Memory B cell (primary cell): Measurements from ENCODE around the gene FBP1.
A peak's percentile ranks its signal among the peaks of the same experiment; 100 is the strongest.
"Not testable (repeated sequence)": the region's sequence is repeated elsewhere in the genome, so short reads cannot be mapped to it uniquely, and the experiment has no call there.

ENCODE experiments used
- ATAC-seq: fragments of 150-1000 bp; cut with Tn5 transposase; 2 replicates; pipeline ENCODE4 v1.10.0; 2021; ENCODE audit warnings: low read depth, mild to moderate bottlenecking, moderate library complexity
- DNase-seq, 2 donors: peaks; one replicate each; pipeline ENCODE4 v3.0.0; 2022; ENCODE audit warnings: low spot score in 2 of 2
- H3K27ac Mint-ChIP-seq: one replicate; pipeline ENCODE4 v1.8.0; 2022; ENCODE audit warnings: mild to moderate bottlenecking, moderate library complexity, mixed read lengths
- H3K27me3 Mint-ChIP-seq: one replicate; pipeline ENCODE4 v1.8.0; 2022; ENCODE audit warnings: mixed read lengths
- H3K36me3 Mint-ChIP-seq: one replicate; pipeline ENCODE4 v1.8.0; 2022; ENCODE audit warnings: mild to moderate bottlenecking, mixed read lengths
- H3K4me1 Mint-ChIP-seq: one replicate; pipeline ENCODE4 v1.8.0; 2022; ENCODE audit warnings: mixed read lengths
- H3K4me3 Mint-ChIP-seq: one replicate; pipeline ENCODE4 v1.8.0; 2022; ENCODE audit warnings: mild to moderate bottlenecking, moderate library complexity, mixed read lengths
- H3K9me3 Mint-ChIP-seq: one replicate; pipeline ENCODE4 v1.8.0; 2022; ENCODE audit warnings: mixed read lengths

Gene FBP1

DNA sequence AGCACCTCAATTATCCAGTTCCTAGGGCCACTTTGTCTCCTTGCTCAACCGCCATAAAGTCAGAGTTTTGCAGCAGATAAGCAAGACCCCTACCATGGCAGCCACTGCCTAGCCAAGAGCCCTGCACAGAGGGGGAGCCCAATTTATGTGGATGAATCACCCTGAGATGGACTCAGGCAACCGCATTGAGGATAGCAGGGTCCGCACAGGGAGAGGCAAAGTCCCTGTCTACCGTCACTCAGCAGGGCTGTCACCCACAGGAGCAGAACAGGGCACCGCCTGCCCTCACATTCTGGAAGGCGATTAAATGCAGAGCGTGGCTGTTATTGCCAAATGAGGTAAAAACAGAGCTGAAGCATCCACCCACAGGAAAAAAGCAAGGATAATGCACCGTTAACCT is 47.4 kb downstream of the FBP1 start:
- no peaks in the 10 kb centered on the region for H3K4me1 Mint-ChIP-seq
- DNase-seq (no peak), ATAC-seq (no peak)
- H3K27ac Mint-ChIP-seq: no peak overlapping the region
- H3K27me3 Mint-ChIP-seq: peaks cover 11% of the 10 kb centered on the region
- no peaks in the 10 kb centered on the region for H3K36me3 Mint-ChIP-seq
- no peak overlapping the region for H3K4me3 Mint-ChIP-seq
- no peaks in the 10 kb centered on the region for H3K9me3 Mint-ChIP-seq

- not testable (repeated sequence) for H3K27me3 Mint-ChIP-seq, H3K4me1 Mint-ChIP-seq, ATAC-seq, H3K4me3 Mint-ChIP-seq, H3K36me3 Mint-ChIP-seq, H3K9me3 Mint-ChIP-seq, H3K27ac Mint-ChIP-seq, DNase-seq
Observed at GRCh38 chr9:94591046-94591545, 48.2 kb downstream of the FBP1 start.

DNA sequence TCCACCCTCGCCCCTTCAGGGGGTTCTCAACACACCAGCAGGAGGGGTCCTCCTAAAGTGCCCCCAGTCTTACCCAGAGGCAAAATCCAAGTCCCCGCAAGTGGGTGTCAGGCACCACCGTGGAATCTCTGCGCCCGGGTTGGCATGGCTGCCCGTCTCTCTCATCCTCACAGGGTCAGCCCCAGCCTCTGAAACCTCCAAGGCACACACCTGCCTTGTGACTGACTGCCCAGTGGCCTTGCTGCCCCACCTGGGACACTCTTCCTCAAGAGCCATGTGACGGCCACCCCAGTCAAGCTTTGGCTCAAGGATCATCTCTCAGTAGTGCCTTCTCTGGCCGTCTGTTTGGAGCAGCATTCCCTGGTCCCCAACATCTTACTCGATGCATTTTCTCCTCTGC is 50.6 kb downstream of the FBP1 start:
- DNase-seq (no peak), ATAC-seq (no peak)
- Mint-ChIP-seq H3K36me3 (no peaks in the 10 kb centered on the region), H3K9me3 (no peaks in the 10 kb centered on the region), H3K4me1 (peaks cover 6% of the 10 kb centered on the region), H3K27me3 (peaks cover 7% of the 10 kb centered on the region), H3K27ac (no peak overlapping the region), H3K4me3 (no peak overlapping the region)

DNA sequence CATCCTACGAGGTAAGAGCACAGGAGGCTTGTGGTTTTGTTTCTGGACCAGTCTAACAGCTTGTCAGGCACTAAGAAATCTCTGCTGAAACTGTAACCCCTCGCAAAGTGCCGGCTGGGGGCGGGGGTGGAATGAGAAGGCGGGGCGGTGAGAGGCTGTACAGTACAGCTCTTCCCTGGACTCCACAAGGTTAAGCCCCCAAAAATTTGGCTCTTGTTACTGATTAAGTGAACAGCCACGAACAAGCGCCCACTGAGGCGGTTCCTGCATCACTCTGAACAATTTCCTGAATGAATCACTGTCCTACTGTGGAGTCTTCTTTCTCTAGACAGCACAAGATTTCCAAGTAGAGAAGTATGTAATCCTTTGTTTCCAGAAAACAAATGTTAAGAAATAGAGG is 52.5 kb downstream of the FBP1 start:
- no peaks in the 10 kb centered on the region for H3K9me3 Mint-ChIP-seq
- peaks cover 7% of the 10 kb centered on the region for H3K27me3 Mint-ChIP-seq
- H3K27ac Mint-ChIP-seq: no peak overlapping the region
- peak overlapping the region; percentile 39 for H3K4me3 Mint-ChIP-seq
- H3K4me1 Mint-ChIP-seq: peaks cover 6% of the 10 kb centered on the region
- DNase-seq (no peak), ATAC-seq (no peak)
- H3K36me3 Mint-ChIP-seq: no peaks in the 10 kb centered on the region

- no peak for ATAC-seq
- H3K4me3 Mint-ChIP-seq: no peak overlapping the region
Observed at GRCh38 chr9:94586316-94586715, 53.0 kb downstream of the FBP1 start.

DNA sequence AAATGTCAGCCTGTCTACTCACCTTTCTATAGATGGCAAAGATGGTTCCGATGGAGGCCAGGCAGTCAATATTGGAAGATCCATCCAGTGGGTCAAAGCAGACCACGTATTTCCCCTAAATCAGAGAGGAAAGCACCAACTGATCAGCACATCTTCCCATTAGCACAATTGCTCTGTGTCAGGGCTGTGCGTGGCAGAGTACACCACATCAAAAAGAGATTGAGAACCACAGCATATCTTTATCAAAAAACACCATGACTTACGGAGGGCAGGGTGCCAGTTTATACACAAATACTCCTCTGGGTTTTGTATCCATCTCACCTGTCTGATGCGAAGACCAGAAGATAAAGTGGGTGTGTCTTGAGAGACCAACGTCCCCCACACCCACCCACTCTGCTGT is 54.8 kb downstream of the FBP1 start:
- DNase-seq (no peak), ATAC-seq (no peak)
- no peak overlapping the region for H3K27ac Mint-ChIP-seq
- no peaks in the 10 kb centered on the region for H3K36me3 Mint-ChIP-seq
- no peak overlapping the region for H3K4me3 Mint-ChIP-seq
- no peaks in the 10 kb centered on the region for H3K9me3 Mint-ChIP-seq
- H3K4me1 Mint-ChIP-seq: peaks cover 6% of the 10 kb centered on the region
- peaks cover 6% of the 10 kb centered on the region for H3K27me3 Mint-ChIP-seq

More at GRCh38 chr9:94586316-94586715, 53.0 kb downstream of the FBP1 start:
- DNase-seq: no peak
- Mint-ChIP-seq H3K27ac (no peak overlapping the region), H3K27me3 (peaks cover 7% of the 10 kb centered on the region), H3K4me1 (peaks cover 6% of the 10 kb centered on the region), H3K9me3 (no peaks in the 10 kb centered on the region), H3K36me3 (no peaks in the 10 kb centered on the region)

GRCh38 chr9:94581728-94582127 is 57.6 kb downstream of the FBP1 start:
- Mint-ChIP-seq H3K4me3 (no peak overlapping the region), H3K36me3 (no peaks in the 10 kb centered on the region), H3K27me3 (no peaks in the 10 kb centered on the region), H3K27ac (no peak overlapping the region), H3K4me1 (peaks cover 5% of the 10 kb centered on the region), H3K9me3 (no peaks in the 10 kb centered on the region)
- ATAC-seq: no peak
- no peak for DNase-seq

- H3K4me1 Mint-ChIP-seq: peaks cover 3% of the 10 kb centered on the region
- H3K27me3 Mint-ChIP-seq: peaks cover 10% of the 10 kb centered on the region
- peaks cover 5% of the 10 kb centered on the region for H3K9me3 Mint-ChIP-seq
- H3K4me3 Mint-ChIP-seq: no peak overlapping the region
- DNase-seq: no peak
- no peaks in the 10 kb centered on the region for H3K36me3 Mint-ChIP-seq
- no peak for ATAC-seq
- H3K27ac Mint-ChIP-seq: no peak overlapping the region
Observed at GRCh38 chr9:94577571-94577970, 61.7 kb downstream of the FBP1 start.

GRCh38 chr9:94577036-94577435 is 62.3 kb downstream of the FBP1 start:
- Mint-ChIP-seq H3K4me1 (peaks cover 3% of the 10 kb centered on the region), H3K27me3 (peaks cover 16% of the 10 kb centered on the region), H3K27ac (no peak overlapping the region), H3K4me3 (no peak overlapping the region), H3K9me3 (peaks cover 5% of the 10 kb centered on the region), H3K36me3 (no peaks in the 10 kb centered on the region)
- ATAC-seq (no peak), DNase-seq (no peak)

DNA sequence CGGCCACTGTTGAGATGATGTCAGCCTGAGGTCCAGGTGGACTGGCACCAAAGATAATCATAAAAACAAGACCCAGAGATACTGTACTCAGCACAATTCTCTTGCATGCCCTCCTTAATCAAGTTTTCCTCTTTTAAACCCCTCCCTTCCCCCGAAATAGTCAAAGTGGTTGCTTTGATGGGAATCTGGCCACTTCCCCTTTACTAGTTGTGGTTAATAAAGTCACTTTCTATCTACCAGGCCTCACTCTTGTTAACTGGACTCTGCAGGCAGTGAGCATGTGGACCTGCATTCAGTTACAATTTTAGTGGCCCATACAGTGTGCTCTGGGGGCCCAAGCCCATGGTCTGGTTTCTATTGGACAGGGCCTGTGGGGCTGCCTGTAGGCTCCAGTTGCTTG is 63.2 kb downstream of the FBP1 start:
- Mint-ChIP-seq H3K27me3 (peaks cover 16% of the 10 kb centered on the region), H3K4me3 (no peak overlapping the region)
- ATAC-seq: no peak

DNA sequence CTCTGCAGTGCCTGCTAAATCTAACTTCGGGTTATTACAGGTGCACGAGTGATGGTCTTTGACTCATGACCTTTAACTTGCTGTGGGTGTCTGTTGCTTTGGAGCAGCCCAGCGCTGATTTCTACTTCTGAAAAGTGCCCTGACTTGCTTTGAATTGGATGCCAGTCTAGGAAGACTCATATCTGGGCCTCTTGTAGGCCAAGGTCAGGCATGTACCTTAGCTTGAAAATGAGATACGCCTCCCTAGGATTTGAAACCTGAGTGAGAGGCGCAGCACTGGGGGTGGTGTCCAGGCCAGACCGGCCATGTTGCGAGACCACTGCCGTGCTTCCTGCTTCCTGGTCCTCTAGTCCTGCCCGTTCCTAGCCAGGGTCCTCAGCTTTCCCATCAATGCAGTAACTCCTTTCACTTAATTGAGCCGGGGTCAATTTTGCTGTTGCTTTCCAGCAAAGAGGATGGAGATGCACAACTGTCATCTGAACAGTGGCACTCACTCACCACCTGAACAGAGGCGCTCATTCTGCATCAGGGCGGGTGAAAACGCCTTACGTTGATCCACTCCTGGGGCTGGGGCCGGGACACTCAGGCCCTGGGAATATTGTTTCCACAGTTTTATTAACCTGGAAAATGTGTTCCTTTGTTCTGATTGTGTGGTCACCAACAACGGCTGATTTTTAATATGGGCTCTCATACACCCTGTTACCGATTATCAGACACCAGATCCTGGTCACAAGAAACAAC is 70.2 kb downstream of the FBP1 start:
- H3K4me3 Mint-ChIP-seq: no peak overlapping the region
- no peaks in the 10 kb centered on the region for H3K36me3 Mint-ChIP-seq
- peaks cover 12% of the 10 kb centered on the region for H3K27me3 Mint-ChIP-seq
- H3K4me1 Mint-ChIP-seq: no peaks in the 10 kb centered on the region
- DNase-seq (no peak), ATAC-seq (no peak)
- H3K9me3 Mint-ChIP-seq: peaks cover 2% of the 10 kb centered on the region
- no peak overlapping the region for H3K27ac Mint-ChIP-seq

More for the DNA sequence above, 63.2 kb downstream of the FBP1 start:
- DNase-seq: no peak
- H3K4me1 Mint-ChIP-seq: peaks cover 3% of the 10 kb centered on the region
- no peak overlapping the region for H3K27ac Mint-ChIP-seq
- peaks cover 5% of the 10 kb centered on the region for H3K9me3 Mint-ChIP-seq
- H3K36me3 Mint-ChIP-seq: no peaks in the 10 kb centered on the region

- peaks cover 13% of the 10 kb centered on the region for H3K27me3 Mint-ChIP-seq
- peaks cover 5% of the 10 kb centered on the region for H3K9me3 Mint-ChIP-seq
- DNase-seq (no peak), ATAC-seq (no peak)
- H3K4me1 Mint-ChIP-seq: no peaks in the 10 kb centered on the region
- H3K4me3 Mint-ChIP-seq: no peak overlapping the region
- no peak overlapping the region for H3K27ac Mint-ChIP-seq
- H3K36me3 Mint-ChIP-seq: no peaks in the 10 kb centered on the region
Observed at GRCh38 chr9:94568250-94568889, 70.9 kb downstream of the FBP1 start.

GRCh38 chr9:94567271-94567670 is 72.0 kb downstream of the FBP1 start:
- no peaks in the 10 kb centered on the region for H3K4me1 Mint-ChIP-seq
- DNase-seq (no peak), ATAC-seq (no peak)
- H3K27ac Mint-ChIP-seq: no peak overlapping the region
- H3K27me3 Mint-ChIP-seq: peaks cover 8% of the 10 kb centered on the region
- no peaks in the 10 kb centered on the region for H3K36me3 Mint-ChIP-seq
- H3K9me3 Mint-ChIP-seq: peaks cover 5% of the 10 kb centered on the region
- H3K4me3 Mint-ChIP-seq: no peak overlapping the region

- no peak overlapping the region for H3K27ac Mint-ChIP-seq
- no peak for DNase-seq
- H3K27me3 Mint-ChIP-seq: peaks cover 7% of the 10 kb centered on the region
- H3K4me1 Mint-ChIP-seq: no peaks in the 10 kb centered on the region
- no peak for ATAC-seq
- H3K9me3 Mint-ChIP-seq: peaks cover 5% of the 10 kb centered on the region
- H3K36me3 Mint-ChIP-seq: no peaks in the 10 kb centered on the region
- no peak overlapping the region for H3K4me3 Mint-ChIP-seq
Observed at GRCh38 chr9:94566550-94566949, 72.8 kb downstream of the FBP1 start.

DNA sequence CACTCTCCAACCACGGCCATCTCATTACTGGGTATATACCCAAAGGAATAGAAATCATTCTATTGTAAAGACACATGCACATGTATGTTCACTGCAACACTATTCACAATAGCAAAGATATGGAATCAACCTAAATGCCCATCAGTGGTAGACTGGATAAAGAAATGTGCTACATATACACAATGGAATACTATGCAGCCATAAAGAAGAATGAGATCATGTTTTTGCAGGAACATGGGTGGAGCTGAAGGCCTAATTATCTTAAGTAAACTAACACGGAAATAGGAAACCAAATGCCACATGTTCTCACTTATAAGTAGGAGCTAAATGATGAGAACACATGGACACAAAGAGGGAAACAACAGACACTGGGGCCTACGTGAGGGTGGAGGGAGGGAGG is 75.0 kb downstream of the FBP1 start:
- H3K36me3 Mint-ChIP-seq, H3K4me3 Mint-ChIP-seq, ATAC-seq, H3K27me3 Mint-ChIP-seq, DNase-seq, H3K9me3 Mint-ChIP-seq, H3K27ac Mint-ChIP-seq, H3K4me1 Mint-ChIP-seq: not testable (repeated sequence)
